ENCODE measurements around the gene DLGAP1. TPM values are rescaled to one million over a fixed set of nuclear protein-coding genes. Genes with fewer than 3 reads are reported as not detected.

Gene DLGAP1
- total and polyA plus RNA-seq, 2 of the 8 experiments (the other 6 are each of a cell fraction or from before 2014, with no cell fraction given) = 11.8 to 16.9 TPM

DNA sequence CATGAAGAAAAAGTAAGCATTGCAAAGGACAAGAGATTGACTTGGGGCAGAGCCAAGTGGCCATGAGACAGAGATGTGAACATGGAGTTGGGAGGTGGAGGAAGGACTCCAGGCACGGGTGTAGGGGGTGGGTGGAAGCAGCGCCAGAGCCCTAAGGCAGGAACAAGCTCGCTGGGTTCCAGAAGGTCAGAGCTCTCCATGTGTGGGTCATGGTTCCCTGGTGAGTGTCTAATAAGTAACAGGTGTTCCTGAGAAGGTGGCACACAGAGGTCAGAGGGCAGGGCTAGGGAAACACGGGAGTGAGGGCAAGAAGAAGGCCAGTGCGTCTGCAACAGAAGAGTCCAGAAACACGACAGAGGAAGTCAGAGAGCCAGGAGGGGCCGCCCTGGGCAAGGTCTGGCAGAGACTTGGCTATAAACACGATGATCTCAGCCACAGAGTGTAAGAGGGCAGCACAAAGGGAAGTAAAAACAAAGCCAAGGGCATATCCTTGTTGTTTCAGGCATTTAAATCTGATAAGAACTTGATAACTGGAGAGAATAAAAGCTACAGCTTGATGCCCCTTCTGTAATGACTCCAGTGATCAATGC lies 744.3 kb downstream of the DLGAP1 start (continued):
- TF ChIP-seq EZH2 (IDR thresholded peaks at IDR 0.05; ENCODE audit: low read depth, low read length, severe bottlenecking) = no peak
- TF ChIP-seq TCF12 (IDR thresholded peaks at IDR 0.05; ENCODE audit: low read depth, low read length) = no peak
- no peak for TF ChIP-seq RAD21 (IDR thresholded peaks at IDR 0.05 in 1 of 2, conservative IDR thresholded peaks at IDR 0.05 in 1 of 2; ENCODE audit: low read depth in 2 of 2, low read length in 2 of 2)
- TF ChIP-seq CHD7 (IDR thresholded peaks at IDR 0.05; ENCODE audit: insufficient replicate concordance, low read length) = no peak
